ENCODE data around the gene PCDHGA1.

The PCDHGA1 gene

DNA sequence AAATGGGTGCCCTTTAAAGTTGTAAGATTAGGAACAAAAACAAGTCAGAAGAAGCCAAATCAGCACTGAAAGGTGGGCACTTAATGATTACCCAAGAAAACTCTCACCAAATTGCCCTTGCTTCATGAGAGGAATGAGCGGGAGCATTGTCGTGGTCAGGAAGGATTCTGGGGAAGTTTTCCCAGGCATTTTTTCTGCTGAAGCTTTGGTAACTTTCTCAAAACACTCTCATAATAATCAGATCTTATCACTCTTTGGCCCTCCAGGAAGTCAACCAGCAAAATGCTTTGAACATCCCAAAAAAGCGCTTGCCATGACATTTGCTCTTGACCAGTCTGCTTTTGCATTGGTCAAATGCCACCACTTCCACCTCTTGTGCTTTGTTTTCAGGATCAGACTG is 135.0 kb downstream of the PCDHGA1 start:
- DNase-seq, result no peak

DNA sequence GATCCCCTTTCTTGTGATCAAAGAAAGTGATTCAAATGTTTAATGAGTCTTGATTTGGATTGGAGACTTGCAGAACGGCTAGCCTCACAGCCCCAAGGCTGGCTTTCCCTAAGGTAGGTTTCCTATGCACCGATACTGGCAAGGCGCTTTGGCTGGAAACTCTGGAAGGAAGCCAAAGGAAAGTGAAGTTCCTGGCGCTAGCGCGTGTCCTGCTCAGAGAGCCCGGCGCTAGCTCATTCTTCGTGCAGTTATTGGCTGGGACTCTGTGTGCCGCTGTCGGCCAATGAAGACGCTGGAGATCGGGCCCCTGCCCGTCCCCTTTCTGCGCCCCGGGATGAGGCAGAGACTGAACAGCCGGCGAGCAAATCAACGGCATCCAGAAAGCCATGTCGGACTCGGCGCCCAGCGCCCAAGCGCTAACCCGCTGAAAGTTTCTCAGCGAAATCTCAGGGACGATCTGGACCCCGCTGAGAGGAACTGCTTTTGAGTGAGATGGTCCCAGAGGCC is 145.4 kb downstream of the PCDHGA1 start, which contains the start of gene PCDHGC3:
PCDHGC3 (plus strand) TSS at position 342 of the 507 bp plus-strand sequence; CDS start at position 493, 151 bp downstream.
- DNase-seq, result peak; percentile 87

DNA sequence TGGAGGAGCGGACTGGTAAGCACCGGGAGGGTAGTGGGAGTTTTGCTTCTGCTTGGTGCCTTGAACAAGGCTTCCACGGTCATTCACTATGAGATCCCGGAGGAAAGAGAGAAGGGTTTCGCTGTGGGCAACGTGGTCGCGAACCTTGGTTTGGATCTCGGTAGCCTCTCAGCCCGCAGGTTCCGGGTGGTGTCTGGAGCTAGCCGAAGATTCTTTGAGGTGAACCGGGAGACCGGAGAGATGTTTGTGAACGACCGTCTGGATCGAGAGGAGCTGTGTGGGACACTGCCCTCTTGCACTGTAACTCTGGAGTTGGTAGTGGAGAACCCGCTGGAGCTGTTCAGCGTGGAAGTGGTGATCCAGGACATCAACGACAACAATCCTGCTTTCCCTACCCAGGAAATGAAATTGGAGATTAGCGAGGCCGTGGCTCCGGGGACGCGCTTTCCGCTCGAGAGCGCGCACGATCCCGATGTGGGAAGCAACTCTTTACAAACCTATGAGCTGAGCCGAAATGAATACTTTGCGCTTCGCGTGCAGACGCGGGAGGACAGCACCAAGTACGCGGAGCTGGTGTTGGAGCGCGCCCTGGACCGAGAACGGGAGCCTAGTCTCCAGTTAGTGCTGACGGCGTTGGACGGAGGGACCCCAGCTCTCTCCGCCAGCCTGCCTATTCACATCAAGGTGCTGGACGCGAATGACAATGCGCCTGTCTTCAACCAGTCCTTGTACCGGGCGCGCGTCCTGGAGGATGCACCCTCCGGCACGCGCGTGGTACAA is 146.0 kb downstream of the PCDHGA1 start:
- DNase-seq, result peak; percentile 34

DNA sequence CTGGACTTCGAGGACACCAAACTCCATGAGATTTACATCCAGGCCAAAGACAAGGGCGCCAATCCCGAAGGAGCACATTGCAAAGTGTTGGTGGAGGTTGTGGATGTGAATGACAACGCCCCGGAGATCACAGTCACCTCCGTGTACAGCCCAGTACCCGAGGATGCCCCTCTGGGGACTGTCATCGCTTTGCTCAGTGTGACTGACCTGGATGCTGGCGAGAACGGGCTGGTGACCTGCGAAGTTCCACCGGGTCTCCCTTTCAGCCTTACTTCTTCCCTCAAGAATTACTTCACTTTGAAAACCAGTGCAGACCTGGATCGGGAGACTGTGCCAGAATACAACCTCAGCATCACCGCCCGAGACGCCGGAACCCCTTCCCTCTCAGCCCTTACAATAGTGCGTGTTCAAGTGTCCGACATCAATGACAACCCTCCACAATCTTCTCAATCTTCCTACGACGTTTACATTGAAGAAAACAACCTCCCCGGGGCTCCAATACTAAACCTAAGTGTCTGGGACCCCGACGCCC is 146.8 kb downstream of the PCDHGA1 start:
- no peak for DNase-seq

DNA sequence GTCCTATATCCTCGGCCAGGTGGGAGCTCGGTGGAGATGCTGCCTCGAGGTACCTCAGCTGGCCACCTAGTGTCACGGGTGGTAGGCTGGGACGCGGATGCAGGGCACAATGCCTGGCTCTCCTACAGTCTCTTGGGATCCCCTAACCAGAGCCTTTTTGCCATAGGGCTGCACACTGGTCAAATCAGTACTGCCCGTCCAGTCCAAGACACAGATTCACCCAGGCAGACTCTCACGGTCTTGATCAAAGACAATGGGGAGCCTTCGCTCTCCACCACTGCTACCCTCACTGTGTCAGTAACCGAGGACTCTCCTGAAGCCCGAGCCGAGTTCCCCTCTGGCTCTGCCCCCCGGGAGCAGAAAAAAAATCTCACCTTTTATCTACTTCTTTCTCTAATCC is 147.5 kb downstream of the PCDHGA1 start:
- DNase-seq, result no peak

DNA sequence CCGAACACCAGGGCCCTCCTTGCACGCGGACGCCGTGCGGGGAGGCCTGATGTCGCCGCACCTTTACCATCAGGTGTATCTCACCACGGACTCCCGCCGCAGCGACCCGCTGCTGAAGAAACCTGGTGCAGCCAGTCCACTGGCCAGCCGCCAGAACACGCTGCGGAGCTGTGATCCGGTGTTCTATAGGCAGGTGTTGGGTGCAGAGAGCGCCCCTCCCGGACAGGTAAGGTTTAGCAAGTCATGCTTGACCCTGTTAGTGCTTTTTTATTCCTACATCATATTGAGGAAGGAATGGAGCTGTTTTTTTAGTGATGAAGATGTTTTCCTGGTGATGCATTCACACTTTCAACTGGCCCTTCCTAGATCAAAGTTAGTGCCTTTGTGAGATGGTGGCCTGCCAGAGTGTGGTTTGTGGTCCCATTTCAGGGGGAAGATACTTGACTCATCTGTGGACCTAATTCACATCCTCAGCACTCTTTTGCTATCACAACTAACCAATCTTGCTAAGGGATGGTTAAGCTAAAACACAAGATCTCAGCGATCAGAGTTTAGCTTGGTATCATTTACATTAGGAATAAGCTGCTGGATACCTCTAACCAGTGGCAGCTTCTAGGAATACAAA is 148.1 kb downstream of the PCDHGA1 start:
- DNase-seq, result no peak

DNA sequence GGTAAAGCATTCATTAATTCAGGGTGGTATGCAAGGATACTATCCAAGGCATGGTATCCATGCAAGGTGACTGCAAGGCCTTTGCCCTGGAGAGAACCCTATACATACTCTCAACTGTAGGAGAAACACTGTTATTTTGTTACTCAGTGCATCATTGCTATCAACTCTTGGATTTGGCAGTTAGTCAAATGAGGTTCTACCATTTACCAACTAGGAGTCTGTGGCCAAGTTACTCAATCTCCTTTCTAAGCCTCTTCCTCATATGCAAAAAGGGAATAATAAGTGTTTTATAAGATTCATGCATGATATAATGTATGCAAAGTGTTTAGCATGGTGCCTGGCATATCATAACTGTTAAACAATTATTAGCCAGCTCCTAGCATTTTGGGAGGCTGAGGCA is 149.5 kb downstream of the PCDHGA1 start:
- no peak for DNase-seq

DNA sequence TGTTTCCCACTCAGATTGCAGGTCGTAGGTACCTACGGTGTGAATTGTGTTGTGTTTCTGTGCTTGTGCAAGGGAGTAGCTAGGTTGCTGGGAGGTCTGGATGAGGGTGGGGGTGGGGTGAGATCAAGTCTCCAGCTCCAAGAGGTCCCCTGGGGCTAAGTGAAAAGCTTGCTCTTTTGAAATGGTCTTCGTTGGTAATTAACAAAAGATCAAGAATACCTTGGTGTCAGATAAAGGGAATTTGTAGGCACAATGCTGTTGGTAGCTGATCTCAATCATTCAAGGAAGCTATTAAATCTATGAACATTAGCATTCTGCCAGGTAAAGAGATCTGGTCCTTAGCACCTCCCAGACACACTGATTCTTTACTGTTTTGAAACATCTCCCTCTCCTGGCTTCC is 153.6 kb downstream of the PCDHGA1 start:
- DNase-seq, result peak; percentile 2

DNA sequence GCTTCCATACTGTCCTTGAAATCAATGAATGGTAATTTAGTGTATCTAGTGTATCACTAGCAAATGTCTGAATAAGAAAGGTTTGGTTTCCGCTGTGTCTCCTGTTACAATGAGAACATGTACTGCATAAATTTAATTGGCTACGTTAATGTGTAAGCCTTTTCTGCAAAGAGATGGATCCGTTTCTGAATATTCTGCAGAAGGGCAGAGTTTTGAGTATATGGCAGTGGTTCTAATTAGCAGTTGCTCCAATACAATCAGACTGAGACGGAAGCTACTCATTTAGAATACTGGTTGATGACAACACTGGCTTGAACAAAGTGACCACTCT is 154.0 kb downstream of the PCDHGA1 start:
- DNase-seq, result no peak

DNA sequence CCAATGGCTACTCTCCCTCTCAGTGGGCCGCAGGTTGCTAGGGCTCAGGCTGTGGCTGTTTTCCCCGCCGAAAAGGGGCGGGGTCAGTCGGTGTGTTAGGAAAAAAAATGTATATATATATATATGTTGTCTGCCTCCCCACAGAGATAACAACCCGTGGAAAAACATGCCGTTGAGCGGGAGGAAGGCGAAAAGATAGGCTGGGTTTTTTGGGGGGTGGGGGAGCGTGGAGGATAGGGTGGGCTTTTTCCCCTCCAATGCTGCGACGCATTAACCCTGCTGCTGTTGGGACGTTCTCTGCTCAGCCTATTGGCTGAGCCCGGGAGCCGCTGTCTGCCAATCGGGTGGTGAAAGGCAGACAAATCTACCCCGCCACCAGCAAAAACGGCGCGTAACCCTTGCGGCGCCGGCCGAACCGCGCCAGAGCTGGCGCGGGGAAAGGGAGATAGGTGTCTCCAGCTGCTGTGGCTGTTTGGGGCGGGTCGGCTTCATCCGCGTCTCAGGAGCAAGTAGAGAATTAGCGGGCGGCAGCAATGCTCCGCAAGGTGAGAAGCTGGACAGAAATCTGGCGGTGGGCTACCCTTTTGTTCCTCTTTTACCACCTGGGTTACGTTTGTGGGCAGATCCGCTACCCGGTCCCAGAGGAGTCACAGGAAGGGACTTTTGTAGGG is 154.5 kb downstream of the PCDHGA1 start, which contains the start of gene PCDHGC4:
PCDHGC4 (plus strand) TSS at position 390 of the 671 bp plus-strand sequence; CDS start at position 534, 144 bp downstream.
- DNase-seq, result peak; percentile 70

DNA sequence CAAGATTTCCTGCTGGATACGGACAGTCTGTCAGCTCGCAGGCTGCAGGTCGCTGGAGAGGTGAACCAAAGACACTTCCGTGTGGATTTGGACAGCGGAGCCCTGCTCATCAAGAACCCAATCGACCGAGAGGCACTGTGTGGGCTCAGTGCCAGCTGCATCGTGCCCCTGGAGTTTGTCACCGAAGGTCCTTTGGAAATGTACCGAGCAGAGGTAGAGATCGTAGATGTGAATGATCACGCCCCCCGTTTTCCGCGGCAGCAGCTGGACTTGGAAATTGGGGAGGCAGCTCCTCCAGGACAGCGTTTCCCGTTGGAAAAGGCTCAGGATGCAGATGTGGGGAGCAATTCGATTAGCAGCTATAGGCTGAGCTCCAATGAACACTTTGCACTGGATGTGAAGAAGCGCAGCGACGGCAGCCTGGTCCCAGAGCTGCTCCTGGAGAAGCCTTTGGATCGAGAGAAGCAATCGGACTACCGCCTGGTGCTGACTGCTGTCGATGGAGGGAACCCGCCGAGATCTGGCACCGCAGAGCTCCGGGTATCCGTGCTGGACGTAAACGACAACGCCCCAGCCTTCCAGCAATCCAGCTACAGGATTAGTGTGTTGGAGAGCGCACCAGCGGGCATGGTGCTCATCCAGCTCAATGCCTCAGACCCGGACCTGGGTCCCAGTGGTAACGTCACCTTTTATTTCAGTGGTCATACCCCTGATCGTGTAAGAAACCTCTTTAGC is 155.2 kb downstream of the PCDHGA1 start:
- DNase-seq, result no peak

DNA sequence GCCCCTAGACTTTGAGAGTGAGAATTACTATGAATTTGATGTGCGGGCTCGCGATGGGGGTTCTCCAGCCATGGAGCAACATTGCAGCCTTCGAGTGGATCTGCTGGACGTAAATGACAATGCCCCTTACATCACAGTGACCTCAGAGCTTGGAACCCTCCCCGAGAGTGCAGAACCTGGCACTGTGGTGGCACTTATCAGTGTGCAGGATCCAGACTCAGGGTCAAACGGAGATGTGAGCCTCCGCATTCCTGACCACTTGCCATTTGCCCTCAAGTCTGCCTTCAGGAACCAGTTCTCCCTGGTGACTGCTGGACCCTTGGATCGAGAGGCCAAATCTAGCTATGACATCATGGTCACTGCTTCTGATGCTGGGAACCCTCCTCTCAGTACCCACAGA is 155.8 kb downstream of the PCDHGA1 start:
- DNase-seq, result no peak

DNA sequence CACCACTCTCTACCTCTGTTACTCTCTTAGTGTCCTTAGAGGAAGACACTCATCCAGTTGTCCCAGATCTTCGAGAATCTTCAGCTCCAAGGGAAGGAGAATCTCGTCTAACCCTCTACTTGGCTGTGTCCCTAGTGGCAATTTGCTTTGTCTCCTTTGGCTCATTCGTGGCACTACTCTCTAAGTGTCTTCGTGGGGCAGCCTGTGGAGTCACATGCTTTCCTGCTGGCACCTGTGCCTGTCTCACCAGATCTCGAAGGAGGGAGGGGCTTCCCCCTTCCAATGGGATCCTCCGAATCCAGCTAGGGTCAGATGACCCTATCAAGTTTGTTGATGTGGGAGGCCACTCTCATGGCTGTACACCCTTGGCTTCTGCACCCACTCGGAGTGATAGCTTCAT is 156.8 kb downstream of the PCDHGA1 start:
- DNase-seq, result no peak

DNA sequence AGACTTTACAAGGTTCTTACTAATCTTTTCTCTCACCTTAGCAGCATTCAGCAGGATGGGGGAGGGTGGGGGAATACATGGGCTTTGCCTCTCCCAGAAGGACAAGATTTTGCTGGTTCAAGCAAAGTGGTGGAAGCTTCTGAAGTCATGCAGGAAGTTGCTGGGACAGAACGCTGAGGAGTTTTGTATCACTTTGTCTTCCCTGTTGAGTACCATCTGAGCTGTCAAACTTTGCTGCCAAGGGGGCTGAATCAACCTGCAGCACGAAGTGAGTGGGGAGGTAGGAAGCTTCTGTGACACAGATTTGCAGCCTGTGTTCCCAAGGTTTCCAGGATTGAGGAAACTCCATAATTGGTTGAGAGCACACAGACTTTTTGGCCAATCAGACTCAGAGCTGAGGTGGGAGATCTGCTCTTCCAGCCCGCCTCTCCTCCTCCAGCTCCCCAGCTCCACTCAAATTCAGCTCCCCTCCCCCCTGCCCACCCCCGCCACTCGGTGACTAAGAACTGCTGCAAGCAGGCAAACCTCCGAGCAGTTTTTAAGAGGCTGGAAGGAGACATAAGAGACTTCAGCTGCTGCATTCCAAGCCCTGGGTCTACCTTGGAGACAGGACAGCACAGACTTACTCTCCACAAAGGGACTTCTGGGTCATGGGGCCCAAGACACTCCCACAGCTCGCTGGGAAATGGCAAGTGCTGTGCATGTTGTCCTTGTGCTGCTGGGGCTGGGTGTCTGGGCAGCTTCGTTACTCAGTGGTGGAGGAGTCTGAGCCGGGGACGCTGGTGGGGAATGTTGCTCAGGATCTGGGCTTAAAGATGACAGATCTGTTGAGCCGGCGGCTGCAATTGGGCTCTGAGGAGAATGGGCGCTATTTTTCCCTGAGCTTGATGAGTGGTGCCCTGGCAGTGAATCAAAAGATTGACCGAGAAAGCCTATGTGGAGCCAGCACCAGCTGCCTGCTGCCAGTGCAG is 158.6 kb downstream of the PCDHGA1 start, which contains the start of gene PCDHGC5:
PCDHGC5 (plus strand) TSS at position 491 of the 971 bp plus-strand sequence; CDS start at position 651, 160 bp downstream.
- DNase-seq, result no peak

DNA sequence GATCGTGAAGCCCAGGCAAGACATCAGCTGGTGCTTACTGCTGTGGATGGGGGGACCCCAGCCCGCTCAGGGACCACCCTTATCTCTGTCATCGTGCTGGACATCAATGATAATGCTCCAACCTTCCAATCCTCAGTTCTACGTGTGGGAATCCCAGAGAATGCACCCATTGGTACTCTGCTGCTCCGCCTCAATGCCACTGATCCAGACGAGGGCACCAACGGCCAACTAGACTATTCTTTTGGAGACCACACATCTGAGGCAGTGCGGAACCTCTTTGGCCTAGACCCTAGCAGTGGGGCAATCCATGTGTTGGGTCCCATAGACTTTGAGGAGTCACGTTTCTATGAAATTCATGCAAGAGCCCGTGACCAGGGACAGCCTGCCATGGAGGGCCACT is 159.5 kb downstream of the PCDHGA1 start:
- DNase-seq, result no peak

DNA sequence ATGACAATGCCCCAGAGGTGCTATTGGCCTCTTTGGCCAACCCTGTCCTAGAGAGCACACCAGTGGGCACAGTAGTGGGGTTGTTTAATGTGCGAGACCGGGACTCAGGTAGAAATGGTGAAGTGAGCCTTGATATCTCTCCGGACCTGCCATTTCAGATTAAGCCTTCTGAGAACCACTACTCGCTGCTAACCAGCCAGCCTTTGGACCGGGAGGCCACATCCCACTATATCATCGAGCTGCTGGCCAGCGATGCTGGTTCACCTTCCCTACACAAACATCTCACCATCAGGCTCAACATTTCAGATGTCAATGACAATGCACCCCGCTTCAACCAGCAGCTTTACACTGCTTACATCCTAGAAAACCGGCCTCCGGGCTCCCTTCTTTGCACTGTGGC is 160.0 kb downstream of the PCDHGA1 start:
- no peak for DNase-seq

DNA sequence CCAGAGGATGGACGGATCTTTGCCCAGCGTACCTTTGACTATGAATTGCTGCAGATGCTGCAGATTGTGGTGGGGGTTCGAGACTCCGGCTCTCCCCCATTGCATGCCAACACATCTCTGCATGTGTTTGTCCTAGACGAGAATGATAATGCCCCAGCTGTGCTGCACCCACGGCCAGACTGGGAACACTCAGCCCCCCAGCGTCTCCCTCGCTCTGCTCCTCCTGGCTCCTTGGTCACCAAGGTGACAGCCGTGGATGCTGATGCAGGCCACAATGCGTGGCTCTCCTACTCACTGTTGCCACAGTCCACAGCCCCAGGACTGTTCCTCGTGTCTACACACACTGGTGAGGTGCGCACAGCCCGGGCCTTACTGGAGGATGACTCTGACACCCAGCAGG is 160.5 kb downstream of the PCDHGA1 start:
- DNase-seq, result no peak

DNA sequence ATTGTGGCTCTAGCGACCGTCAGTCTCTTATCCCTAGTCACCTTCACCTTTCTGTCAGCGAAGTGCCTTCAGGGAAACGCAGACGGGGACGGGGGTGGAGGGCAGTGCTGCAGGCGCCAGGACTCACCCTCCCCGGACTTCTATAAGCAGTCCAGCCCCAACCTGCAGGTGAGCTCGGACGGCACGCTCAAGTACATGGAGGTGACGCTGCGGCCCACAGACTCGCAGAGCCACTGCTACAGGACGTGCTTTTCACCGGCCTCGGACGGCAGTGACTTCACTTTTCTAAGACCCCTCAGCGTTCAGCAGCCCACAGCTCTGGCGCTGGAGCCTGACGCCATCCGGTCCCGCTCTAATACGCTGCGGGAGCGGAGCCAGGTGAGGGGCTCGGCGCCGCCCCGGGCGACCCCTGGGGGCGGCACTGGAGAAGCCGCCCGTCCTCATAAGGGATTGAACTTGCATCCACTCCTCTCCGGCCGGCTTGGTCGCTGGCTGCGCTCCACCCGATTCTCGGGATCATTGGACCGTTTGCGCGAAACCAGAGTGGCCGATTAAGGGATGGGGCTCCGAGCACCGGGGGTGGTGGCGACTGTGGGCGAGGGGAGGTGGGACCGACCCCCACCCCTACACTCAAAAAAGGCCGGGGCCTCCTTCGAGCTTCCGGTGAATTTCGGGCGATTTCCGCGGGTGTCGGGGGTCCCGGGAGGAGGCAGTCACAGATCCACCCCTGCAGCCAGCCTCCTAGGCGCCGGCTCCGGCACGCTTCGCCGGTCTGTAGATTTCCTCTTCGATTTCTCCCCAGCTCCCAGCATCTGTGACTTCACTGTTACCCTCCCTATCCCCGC is 161.2 kb downstream of the PCDHGA1 start:
- no peak for DNase-seq

DNA sequence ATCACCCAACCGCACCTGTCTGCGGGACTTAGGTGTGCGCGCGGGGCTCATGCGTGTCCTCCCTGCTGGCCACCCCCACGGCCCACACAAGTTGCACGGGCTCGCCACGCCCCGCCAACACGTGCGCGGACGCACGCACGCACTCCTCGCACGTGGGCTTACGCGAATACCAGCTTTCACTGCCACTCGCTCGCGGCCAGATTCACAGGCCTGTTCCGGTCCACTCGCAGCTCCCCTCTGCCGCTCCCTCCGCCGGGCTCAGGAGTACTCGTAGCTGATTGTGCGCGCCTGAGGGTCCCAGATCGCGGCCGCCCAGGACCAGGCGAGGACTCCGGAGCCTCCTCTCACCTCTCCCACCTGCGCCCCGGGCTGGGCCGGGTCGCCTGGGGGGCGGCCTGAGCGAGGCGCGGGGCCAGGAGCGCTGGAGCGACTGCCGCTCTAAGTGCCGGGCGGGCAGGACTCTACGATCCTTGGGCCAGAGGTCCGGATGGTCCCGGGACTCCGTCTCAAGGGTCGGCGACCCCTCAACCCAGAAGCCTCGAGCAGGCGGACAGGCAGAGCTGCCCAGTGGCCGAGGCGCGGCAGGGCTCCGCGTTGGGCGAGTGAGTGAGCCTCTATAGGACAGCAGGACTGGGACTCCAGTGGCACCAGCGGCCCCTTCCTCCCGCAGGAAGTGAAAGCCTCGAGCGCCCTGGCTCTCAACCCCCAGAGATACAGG is 162.0 kb downstream of the PCDHGA1 start:
- DNase-seq, result no peak
